ENCODE data around the gene CFAP119. TPM values are rescaled to one million over a fixed set of nuclear protein-coding genes. Genes with fewer than 3 reads are reported as not detected.

The CFAP119 gene
- total and polyA plus RNA-seq, 4 donors, result 0.33 to 2.7 (median 1.2) TPM

- H3K4me1 ChIP-seq (ENCODE audit: control insufficient read depth in 4 of 4, insufficient read depth in 4 of 4, low read length in 3 of 4), result peaks cover 7 to 28% (median 16%) of the 10 kb centered on the region in 4 donors
- H3K27ac ChIP-seq (ENCODE audit: low read depth in 1 of 2, low read length in 2 of 2), result no peak overlapping the region
- no peak overlapping the region for H3K9ac ChIP-seq (ENCODE audit: low read depth in 1 of 2, low read length in 2 of 2)
- no peak for TF ChIP-seq CTCF (IDR thresholded peaks at IDR 0.05; ENCODE audit: low read depth, low read length, missing input control)
- no peak for TF ChIP-seq SP1 (IDR thresholded peaks at IDR 0.05)
- TF ChIP-seq HNF4G (IDR thresholded peaks at IDR 0.05), result no peak
- TF ChIP-seq TAF1 (conservative IDR thresholded peaks at IDR 0.05), result no peak
- TF ChIP-seq EGR1 (IDR thresholded peaks at IDR 0.05; ENCODE audit: low read depth in 2 of 2), result no peak
- TF ChIP-seq ZBTB33 (IDR thresholded peaks at IDR 0.05), result no peak
- TF ChIP-seq FOXA1 (IDR thresholded peaks at IDR 0.05), result no peak
- no peak for TF ChIP-seq RXRA (IDR thresholded peaks at IDR 0.05)
- TF ChIP-seq JUND (IDR thresholded peaks at IDR 0.05), result no peak
- no peak for TF ChIP-seq FOXA2 (IDR thresholded peaks at IDR 0.05)
- TF ChIP-seq HNF4A (conservative IDR thresholded peaks at IDR 0.05), result no peak
- TF ChIP-seq RAD21 (IDR thresholded peaks at IDR 0.05), result no peak
- no peak for TF ChIP-seq NR2F2 (IDR thresholded peaks at IDR 0.05)
- TF ChIP-seq, protein P1, sequence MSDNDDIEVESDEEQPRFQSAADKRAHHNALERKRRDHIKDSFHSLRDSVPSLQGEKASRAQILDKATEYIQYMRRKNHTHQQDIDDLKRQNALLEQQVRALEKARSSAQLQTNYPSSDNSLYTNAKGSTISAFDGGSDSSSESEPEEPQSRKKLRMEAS (IDR thresholded peaks at IDR 0.05), result no peak
- TF ChIP-seq, protein P2, sequence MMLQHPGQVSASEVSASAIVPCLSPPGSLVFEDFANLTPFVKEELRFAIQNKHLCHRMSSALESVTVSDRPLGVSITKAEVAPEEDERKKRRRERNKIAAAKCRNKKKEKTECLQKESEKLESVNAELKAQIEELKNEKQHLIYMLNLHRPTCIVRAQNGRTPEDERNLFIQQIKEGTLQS (IDR thresholded peaks at IDR 0.05), result no peak
- no peak for TF ChIP-seq YY1 (IDR thresholded peaks at IDR 0.05)
- TF ChIP-seq GABPA (IDR thresholded peaks at IDR 0.05 in 1 of 2, conservative IDR thresholded peaks at IDR 0.05 in 1 of 2), result no peak
- no peak overlapping the region for H3K4me3 ChIP-seq (ENCODE audit: low read depth in 1 of 3, low read length in 3 of 3)
- DNase-seq (ENCODE audit: low spot score), result no peak
- H3K36me3 ChIP-seq (ENCODE audit: control insufficient read depth in 4 of 4, insufficient read depth in 3 of 4, low read depth in 1 of 4, low read length in 3 of 4), result peaks cover under 1 to 7% (median 4%) of the 10 kb centered on the region in 4 donors
- 96% methylated on average over 11 of the region's 11 CpGs for WGBS
- no peaks in the 10 kb centered on the region for H3K9me3 ChIP-seq (ENCODE audit: control insufficient read depth in 4 of 4, low read length in 3 of 4)
- H3K27me3 ChIP-seq (ENCODE audit: control insufficient read depth in 4 of 4, insufficient read depth in 4 of 4, low read length in 3 of 4), result no peaks in the 10 kb centered on the region
Observed at GRCh38 chr16:30743716-30744115, 18.1 kb downstream of the CFAP119 start.

DNA sequence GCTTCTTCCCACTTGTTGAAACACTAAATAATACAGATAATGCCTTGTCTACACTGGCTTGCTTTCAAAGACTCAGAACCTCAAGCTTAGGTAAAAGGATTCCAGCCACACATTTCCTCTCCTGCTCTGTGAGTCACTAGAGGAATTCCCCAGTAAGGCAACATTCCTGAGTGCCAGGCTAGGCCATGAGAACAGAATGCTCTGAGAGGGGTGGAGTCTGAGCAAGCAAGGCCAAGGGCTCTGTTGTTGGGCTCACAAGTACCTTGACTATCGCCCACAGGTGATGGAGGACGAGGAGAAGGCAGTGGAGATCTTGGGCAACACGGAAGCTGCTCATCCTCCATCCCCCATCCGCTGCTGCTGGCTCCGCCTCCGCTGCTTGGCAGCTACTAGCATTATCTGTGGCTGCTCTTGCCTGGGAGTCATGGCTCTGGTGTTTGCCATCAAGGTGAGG is 20.4 kb downstream of the CFAP119 start:
- no peak overlapping the region for H3K9ac ChIP-seq (ENCODE audit: low read depth in 1 of 2, low read length in 2 of 2)
- no peak for DNase-seq (ENCODE audit: low spot score)
- 46% methylated on average over 6 of the region's 6 CpGs for WGBS

More for the DNA sequence above, 20.4 kb downstream of the CFAP119 start:
- no peaks in the 10 kb centered on the region for H3K27me3 ChIP-seq (ENCODE audit: control insufficient read depth in 4 of 4, insufficient read depth in 4 of 4, low read length in 3 of 4)
- H3K36me3 ChIP-seq (ENCODE audit: control insufficient read depth in 4 of 4, insufficient read depth in 3 of 4, low read depth in 1 of 4, low read length in 3 of 4), result peaks cover 11 to 29% (median 22%) of the 10 kb centered on the region in 4 donors
- H3K4me1 ChIP-seq (ENCODE audit: control insufficient read depth in 4 of 4, insufficient read depth in 4 of 4, low read length in 3 of 4), result peaks cover 4 to 18% (median 9%) of the 10 kb centered on the region in 4 donors
- peak overlapping the region in 1 of 2 donors; percentile 38 for H3K27ac ChIP-seq (ENCODE audit: low read depth in 1 of 2, low read length in 2 of 2)
- H3K4me3 ChIP-seq (ENCODE audit: low read depth in 1 of 3, low read length in 3 of 3), result no peak overlapping the region
- TF ChIP-seq, protein P3, sequence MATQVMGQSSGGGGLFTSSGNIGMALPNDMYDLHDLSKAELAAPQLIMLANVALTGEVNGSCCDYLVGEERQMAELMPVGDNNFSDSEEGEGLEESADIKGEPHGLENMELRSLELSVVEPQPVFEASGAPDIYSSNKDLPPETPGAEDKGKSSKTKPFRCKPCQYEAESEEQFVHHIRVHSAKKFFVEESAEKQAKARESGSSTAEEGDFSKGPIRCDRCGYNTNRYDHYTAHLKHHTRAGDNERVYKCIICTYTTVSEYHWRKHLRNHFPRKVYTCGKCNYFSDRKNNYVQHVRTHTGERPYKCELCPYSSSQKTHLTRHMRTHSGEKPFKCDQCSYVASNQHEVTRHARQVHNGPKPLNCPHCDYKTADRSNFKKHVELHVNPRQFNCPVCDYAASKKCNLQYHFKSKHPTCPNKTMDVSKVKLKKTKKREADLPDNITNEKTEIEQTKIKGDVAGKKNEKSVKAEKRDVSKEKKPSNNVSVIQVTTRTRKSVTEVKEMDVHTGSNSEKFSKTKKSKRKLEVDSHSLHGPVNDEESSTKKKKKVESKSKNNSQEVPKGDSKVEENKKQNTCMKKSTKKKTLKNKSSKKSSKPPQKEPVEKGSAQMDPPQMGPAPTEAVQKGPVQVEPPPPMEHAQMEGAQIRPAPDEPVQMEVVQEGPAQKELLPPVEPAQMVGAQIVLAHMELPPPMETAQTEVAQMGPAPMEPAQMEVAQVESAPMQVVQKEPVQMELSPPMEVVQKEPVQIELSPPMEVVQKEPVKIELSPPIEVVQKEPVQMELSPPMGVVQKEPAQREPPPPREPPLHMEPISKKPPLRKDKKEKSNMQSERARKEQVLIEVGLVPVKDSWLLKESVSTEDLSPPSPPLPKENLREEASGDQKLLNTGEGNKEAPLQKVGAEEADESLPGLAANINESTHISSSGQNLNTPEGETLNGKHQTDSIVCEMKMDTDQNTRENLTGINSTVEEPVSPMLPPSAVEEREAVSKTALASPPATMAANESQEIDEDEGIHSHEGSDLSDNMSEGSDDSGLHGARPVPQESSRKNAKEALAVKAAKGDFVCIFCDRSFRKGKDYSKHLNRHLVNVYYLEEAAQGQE (IDR thresholded peaks at IDR 0.05), result peak; percentile 13
- no peak for TF ChIP-seq GABPA (IDR thresholded peaks at IDR 0.05 in 1 of 2, conservative IDR thresholded peaks at IDR 0.05 in 1 of 2)
- peak; percentile 4 to 28 for TF ChIP-seq HNF4A (conservative IDR thresholded peaks at IDR 0.05)
- peak in 1 of 2 donors; percentile 42 for TF ChIP-seq RXRA (IDR thresholded peaks at IDR 0.05)
- TF ChIP-seq YY1 (IDR thresholded peaks at IDR 0.05), result peak; percentile 18
- TF ChIP-seq CTCF (IDR thresholded peaks at IDR 0.05; ENCODE audit: low read depth, low read length, missing input control), result no peak
- peak in 1 of 2 donors; percentile 14 for TF ChIP-seq RAD21 (IDR thresholded peaks at IDR 0.05)
- H3K9me3 ChIP-seq (ENCODE audit: control insufficient read depth in 4 of 4, low read length in 3 of 4), result no peaks in the 10 kb centered on the region
